Stimulated activated CD8-positive, alpha-beta memory T cell treated with anti-CD3 and anti-CD28 coated beads, Interleukin-4, amount 100 ng/mL, for 24 hours (primary cell): ENCODE measurements around the gene KDELR3.

ENCODE experiments used
- DNase-seq: peaks from one replicate; pipeline ENCODE4 v3.0.0-alpha.2; 2020; ENCODE audit warnings: low read depth

Gene KDELR3

GRCh38 chr22:38440747-38441350 lies 27.0 kb upstream of the KDELR3 start:
- DNase-seq = no peak

- no peak for DNase-seq
Measured at GRCh38 chr22:38441620-38442287, 26.1 kb upstream of the KDELR3 start.

- no peak for DNase-seq
Measured at GRCh38 chr22:38442967-38443627, 24.8 kb upstream of the KDELR3 start.

- DNase-seq = no peak
Measured at GRCh38 chr22:38443628-38444521, 24.0 kb upstream of the KDELR3 start.

- DNase-seq = no peak
Measured at GRCh38 chr22:38444783-38445182, 23.1 kb upstream of the KDELR3 start.

GRCh38 chr22:38446018-38446601 lies 21.8 kb upstream of the KDELR3 start:
- DNase-seq = no peak

GRCh38 chr22:38448945-38449745 lies 18.8 kb upstream of the KDELR3 start:
- DNase-seq = no peak

GRCh38 chr22:38449776-38450175 lies 18.1 kb upstream of the KDELR3 start:
- DNase-seq = no peak

- DNase-seq = no peak
Measured at GRCh38 chr22:38450234-38450797, 17.6 kb upstream of the KDELR3 start.

- DNase-seq = no peak
Measured at GRCh38 chr22:38451404-38451803, 16.5 kb upstream of the KDELR3 start.

GRCh38 chr22:38451864-38452263 lies 16.0 kb upstream of the KDELR3 start:
- DNase-seq = no peak

GRCh38 chr22:38452373-38453065 lies 15.4 kb upstream of the KDELR3 start:
- no peak for DNase-seq

- DNase-seq = no peak
Measured at GRCh38 chr22:38453066-38453672, 14.7 kb upstream of the KDELR3 start.

GRCh38 chr22:38453996-38454352 lies 13.9 kb upstream of the KDELR3 start:
- no peak for DNase-seq

- no peak for DNase-seq
Measured at GRCh38 chr22:38454353-38455075, 13.4 kb upstream of the KDELR3 start.

GRCh38 chr22:38455076-38455529 lies 12.8 kb upstream of the KDELR3 start, which contains the start of gene KCNJ4:
TSS of gene KCNJ4 (minus strand) at chr22:38455199. CDS start at chr22:38428132, 27,067 bp downstream.
- DNase-seq = no peak

GRCh38 chr22:38455530-38456271 lies 12.2 kb upstream of the KDELR3 start:
- no peak for DNase-seq

- no peak for DNase-seq
Measured at GRCh38 chr22:38456272-38456835, 11.5 kb upstream of the KDELR3 start.
